ENCODE results near the gene SLC16A3.
A peak's percentile ranks its signal among the peaks of the same experiment; 100 is the strongest.
"Not testable (repeated sequence)": the region's sequence is repeated elsewhere in the genome, so short reads cannot be mapped to it uniquely, and the experiment has no call there.

Gene SLC16A3

GRCh38 chr17:82204831-82205719 is 23.8 kb upstream of the SLC16A3 start:
- H3K4me3 ChIP-seq (ENCODE audit: control insufficient read depth, low read depth, low read length), result no peak overlapping the region
- TF ChIP-seq CTCF (conservative IDR thresholded peaks at IDR 0.05; ENCODE audit: control insufficient read depth, insufficient read depth, low read depth, low read length), result no peak
- peak; percentile 87 for DNase-seq (ENCODE audit: low read depth)

GRCh38 chr17:82205720-82206508 is 22.9 kb upstream of the SLC16A3 start:
- TF ChIP-seq CTCF (conservative IDR thresholded peaks at IDR 0.05; ENCODE audit: control insufficient read depth, insufficient read depth, low read depth, low read length), result peak; percentile 82
- DNase-seq (ENCODE audit: low read depth), result peak; percentile 92
- H3K4me3 ChIP-seq (ENCODE audit: control insufficient read depth, low read depth, low read length), result no peak overlapping the region

- not testable (repeated sequence) for H3K4me3 ChIP-seq (ENCODE audit: control insufficient read depth, low read depth, low read length); DNase-seq (ENCODE audit: low read depth)
These were observed 18.2 kb upstream of the SLC16A3 start for GRCh38 chr17:82210655-82211054.

GRCh38 chr17:82212331-82213250 is 16.3 kb upstream of the SLC16A3 start, which contains the start of gene CCDC57:
Gene CCDC57 (minus strand): TSS chr17:82212842. CDS start chr17:82201944, 10,898 bp downstream.
- peak within 1 kb of the TSS; percentile 56 for H3K4me3 ChIP-seq (ENCODE audit: control insufficient read depth, low read depth, low read length)
- peak; percentile 68 for DNase-seq (ENCODE audit: low read depth)
- TF ChIP-seq CTCF (conservative IDR thresholded peaks at IDR 0.05; ENCODE audit: control insufficient read depth, insufficient read depth, low read depth, low read length), result no peak

GRCh38 chr17:82213251-82214011 is 15.4 kb upstream of the SLC16A3 start:
- peak overlapping the region; percentile 43 for H3K4me3 ChIP-seq (ENCODE audit: control insufficient read depth, low read depth, low read length)
- TF ChIP-seq CTCF (conservative IDR thresholded peaks at IDR 0.05; ENCODE audit: control insufficient read depth, insufficient read depth, low read depth, low read length), result no peak
- DNase-seq (ENCODE audit: low read depth), result peak; percentile 92

- no peak overlapping the region for H3K4me3 ChIP-seq (ENCODE audit: control insufficient read depth, low read depth, low read length)
- DNase-seq (ENCODE audit: low read depth), result no peak
- no peak for TF ChIP-seq CTCF (conservative IDR thresholded peaks at IDR 0.05; ENCODE audit: control insufficient read depth, insufficient read depth, low read depth, low read length)
These were observed 14.7 kb upstream of the SLC16A3 start for GRCh38 chr17:82214012-82214628.

Measured in fibroblast of mammary gland (primary cell).